ENCODE results near the gene ARHGAP4. TPM values are rescaled to one million over a fixed set of nuclear protein-coding genes. Genes with fewer than 3 reads are reported as not detected.

The ARHGAP4 gene
- total and polyA plus RNA-seq, 2 donors (not counting 1 experiment from before 2014, with no cell fraction given), result 0.51 to 1.5 TPM

DNA sequence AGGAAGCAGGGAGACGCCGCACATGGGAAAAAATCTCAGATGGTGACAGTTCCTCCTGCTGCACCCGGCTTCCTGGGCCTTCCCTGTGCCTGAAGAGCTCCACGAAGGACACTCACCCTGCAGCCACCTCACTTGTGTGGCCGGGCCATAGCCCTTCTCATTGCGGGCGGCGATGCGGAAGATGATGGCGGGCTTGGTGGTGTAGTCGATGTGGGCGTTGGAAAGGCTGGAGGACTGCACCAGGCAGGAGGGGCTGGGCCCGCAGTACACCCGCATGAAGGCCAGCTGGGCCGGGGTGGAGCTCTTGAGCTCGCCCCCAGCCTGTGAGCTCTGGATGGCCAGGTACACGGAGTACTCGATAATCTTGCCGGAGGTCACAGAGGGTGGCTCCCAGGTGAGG lies 24.1 kb upstream of the ARHGAP4 start:
- H3K79me2 ChIP-seq (ENCODE audit: control insufficient read depth, insufficient read depth, low read length), result no peaks in the 10 kb centered on the region
- no peaks in the 10 kb centered on the region for H3K27me3 ChIP-seq (ENCODE audit: control insufficient read depth, insufficient read depth, low read length)
- no peak overlapping the region for H2AFZ ChIP-seq (ENCODE audit: low read length)
- H3K4me2 ChIP-seq (ENCODE audit: extremely low read depth, insufficient read depth, low read length), result no peak overlapping the region
- peaks cover 35% of the 10 kb centered on the region for H3K36me3 ChIP-seq (ENCODE audit: control insufficient read depth, insufficient read depth, low read length)
- no peaks in the 10 kb centered on the region for H3K9me3 ChIP-seq (ENCODE audit: control insufficient read depth, insufficient read depth, low read depth, low read length)
- no peak for DNase-seq (ENCODE audit: low read depth in 2 of 2)
- H4K20me1 ChIP-seq (ENCODE audit: control insufficient read depth, extremely low read depth, insufficient read depth, low read length), result no peaks in the 10 kb centered on the region
- H3K9ac ChIP-seq (ENCODE audit: insufficient read depth, low read length), result no peak overlapping the region
- TF ChIP-seq, protein P1, sequence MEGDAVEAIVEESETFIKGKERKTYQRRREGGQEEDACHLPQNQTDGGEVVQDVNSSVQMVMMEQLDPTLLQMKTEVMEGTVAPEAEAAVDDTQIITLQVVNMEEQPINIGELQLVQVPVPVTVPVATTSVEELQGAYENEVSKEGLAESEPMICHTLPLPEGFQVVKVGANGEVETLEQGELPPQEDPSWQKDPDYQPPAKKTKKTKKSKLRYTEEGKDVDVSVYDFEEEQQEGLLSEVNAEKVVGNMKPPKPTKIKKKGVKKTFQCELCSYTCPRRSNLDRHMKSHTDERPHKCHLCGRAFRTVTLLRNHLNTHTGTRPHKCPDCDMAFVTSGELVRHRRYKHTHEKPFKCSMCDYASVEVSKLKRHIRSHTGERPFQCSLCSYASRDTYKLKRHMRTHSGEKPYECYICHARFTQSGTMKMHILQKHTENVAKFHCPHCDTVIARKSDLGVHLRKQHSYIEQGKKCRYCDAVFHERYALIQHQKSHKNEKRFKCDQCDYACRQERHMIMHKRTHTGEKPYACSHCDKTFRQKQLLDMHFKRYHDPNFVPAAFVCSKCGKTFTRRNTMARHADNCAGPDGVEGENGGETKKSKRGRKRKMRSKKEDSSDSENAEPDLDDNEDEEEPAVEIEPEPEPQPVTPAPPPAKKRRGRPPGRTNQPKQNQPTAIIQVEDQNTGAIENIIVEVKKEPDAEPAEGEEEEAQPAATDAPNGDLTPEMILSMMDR (conservative IDR thresholded peaks at IDR 0.05 in 1 of 2, IDR thresholded peaks at IDR 0.05 in 1 of 2; ENCODE audit: low read depth in 1 of 2, low read length in 2 of 2), result no peak
- TF ChIP-seq EZH2 (IDR thresholded peaks at IDR 0.05; ENCODE audit: low read length, missing control alignments), result no peak
- no peak overlapping the region for H3K4me3 ChIP-seq (replicated peaks in 1 of 4; ENCODE audit: control extremely low read depth in 1 of 4, insufficient read depth in 1 of 4, low read depth in 3 of 4, low read length in 4 of 4)
- H3K4me1 ChIP-seq (ENCODE audit: control insufficient read depth, extremely low read depth, insufficient read depth, low read length), result peaks cover 2% of the 10 kb centered on the region
- H3K27ac ChIP-seq (ENCODE audit: insufficient read depth, low read length), result no peak overlapping the region

DNA sequence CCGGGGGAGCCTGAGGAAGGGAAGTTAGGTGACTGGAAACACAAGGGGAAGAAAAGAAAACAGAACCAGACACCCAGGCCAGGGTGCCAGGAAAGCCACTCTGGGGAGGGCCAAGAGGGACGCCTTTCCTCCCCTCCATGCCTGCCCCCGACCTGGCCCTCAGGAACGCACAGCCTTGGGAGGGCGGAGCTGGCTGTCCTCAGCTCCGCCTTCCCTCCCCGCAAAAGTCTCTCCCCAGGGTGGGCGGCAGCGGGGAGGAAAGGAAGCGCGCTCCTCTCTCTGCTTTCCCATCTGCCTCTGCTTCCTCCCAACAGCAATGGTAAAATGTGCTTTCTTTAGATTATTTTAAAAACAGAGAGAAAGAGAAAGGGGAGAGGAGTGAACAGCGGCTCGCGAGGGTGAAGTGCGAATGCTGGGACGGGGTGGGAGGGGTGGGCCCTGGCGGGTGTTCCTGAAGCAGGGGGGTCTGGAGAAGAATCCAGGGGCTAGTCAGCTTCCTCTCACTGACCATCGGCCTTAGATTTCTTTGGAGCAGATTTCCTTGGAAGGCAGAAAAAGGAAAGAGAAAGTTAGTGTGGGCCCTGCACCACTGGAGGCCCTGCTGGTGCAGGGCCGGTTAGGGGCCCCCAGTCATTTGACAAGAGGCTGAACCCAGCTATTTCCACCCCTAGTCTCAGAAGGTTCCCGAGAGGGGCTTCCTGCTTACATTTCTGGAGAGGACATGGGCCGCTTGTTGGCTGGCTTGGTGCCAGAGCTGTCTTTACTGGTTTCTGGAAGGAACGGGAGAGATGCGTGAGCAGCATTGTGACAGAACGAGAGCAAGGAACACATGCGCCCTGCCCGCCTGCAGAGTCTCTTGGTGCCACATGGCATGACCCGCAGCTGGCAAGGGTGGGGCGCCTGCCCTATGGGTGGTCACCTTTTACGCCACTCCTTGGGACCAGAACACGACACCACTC lies 23.1 kb upstream of the ARHGAP4 start:
- H3K4me3 ChIP-seq (replicated peaks in 1 of 4; ENCODE audit: control extremely low read depth in 1 of 4, insufficient read depth in 1 of 4, low read depth in 3 of 4, low read length in 4 of 4), result no peak overlapping the region
- no peak overlapping the region for H3K4me2 ChIP-seq (ENCODE audit: extremely low read depth, insufficient read depth, low read length)
- no peak for DNase-seq (ENCODE audit: low read depth in 2 of 2)
- no peaks in the 10 kb centered on the region for H3K27me3 ChIP-seq (ENCODE audit: control insufficient read depth, insufficient read depth, low read length)
- no peak overlapping the region for H3K9ac ChIP-seq (ENCODE audit: insufficient read depth, low read length)
- H3K79me2 ChIP-seq (ENCODE audit: control insufficient read depth, insufficient read depth, low read length), result no peaks in the 10 kb centered on the region
- H3K27ac ChIP-seq (ENCODE audit: insufficient read depth, low read length), result no peak overlapping the region
- H3K9me3 ChIP-seq (ENCODE audit: control insufficient read depth, insufficient read depth, low read depth, low read length), result no peaks in the 10 kb centered on the region
- no peaks in the 10 kb centered on the region for H4K20me1 ChIP-seq (ENCODE audit: control insufficient read depth, extremely low read depth, insufficient read depth, low read length)
- peaks cover 27% of the 10 kb centered on the region for H3K36me3 ChIP-seq (ENCODE audit: control insufficient read depth, insufficient read depth, low read length)
- no peak overlapping the region for H2AFZ ChIP-seq (ENCODE audit: low read length)
- TF ChIP-seq, protein P1 (conservative IDR thresholded peaks at IDR 0.05 in 1 of 2, IDR thresholded peaks at IDR 0.05 in 1 of 2; ENCODE audit: low read depth in 1 of 2, low read length in 2 of 2), result no peak
- no peak for TF ChIP-seq EZH2 (IDR thresholded peaks at IDR 0.05; ENCODE audit: low read length, missing control alignments)
- H3K4me1 ChIP-seq (ENCODE audit: control insufficient read depth, extremely low read depth, insufficient read depth, low read length), result peaks cover 2% of the 10 kb centered on the region

DNA sequence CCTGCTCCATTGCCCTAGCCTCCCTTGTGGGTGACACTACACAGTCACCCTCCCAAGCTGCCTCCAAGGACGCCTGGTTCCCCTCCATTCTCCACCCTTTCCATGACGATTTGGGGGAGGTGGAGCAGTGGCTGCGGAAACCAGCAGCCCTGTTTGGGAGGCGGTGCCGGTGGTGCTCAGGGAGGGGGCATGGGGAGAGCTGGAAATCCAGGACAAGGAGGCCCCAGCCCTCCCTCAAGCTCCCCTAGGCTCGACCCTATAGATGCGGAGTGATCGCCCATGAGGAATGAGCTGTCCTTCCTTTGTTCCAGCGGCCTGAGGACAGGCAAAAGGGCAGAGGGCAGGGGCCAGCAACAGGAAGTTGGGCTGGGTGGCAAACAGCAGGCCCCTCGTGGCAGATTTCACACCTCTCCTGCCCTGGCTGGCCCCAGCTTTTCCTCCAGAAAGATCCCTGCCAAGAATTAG lies 22.0 kb upstream of the ARHGAP4 start:
- Histone ChIP-seq H3K4me1 (ENCODE audit: control insufficient read depth, extremely low read depth, insufficient read depth, low read length) (no peaks in the 10 kb centered on the region), H3K9me3 (ENCODE audit: control insufficient read depth, insufficient read depth, low read depth, low read length) (no peaks in the 10 kb centered on the region), H3K4me2 (ENCODE audit: extremely low read depth, insufficient read depth, low read length) (no peak overlapping the region), H3K9ac (ENCODE audit: insufficient read depth, low read length) (no peak overlapping the region), H3K4me3 (replicated peaks in 1 of 4; ENCODE audit: control extremely low read depth in 1 of 4, insufficient read depth in 1 of 4, low read depth in 3 of 4, low read length in 4 of 4) (no peak overlapping the region), H3K79me2 (ENCODE audit: control insufficient read depth, insufficient read depth, low read length) (no peaks in the 10 kb centered on the region), H4K20me1 (ENCODE audit: control insufficient read depth, extremely low read depth, insufficient read depth, low read length) (no peaks in the 10 kb centered on the region), H3K27me3 (ENCODE audit: control insufficient read depth, insufficient read depth, low read length) (no peaks in the 10 kb centered on the region), H2AFZ (ENCODE audit: low read length) (no peak overlapping the region), H3K27ac (ENCODE audit: insufficient read depth, low read length) (no peak overlapping the region), H3K36me3 (ENCODE audit: control insufficient read depth, insufficient read depth, low read length) (peaks cover 19% of the 10 kb centered on the region)
- DNase-seq (ENCODE audit: low read depth in 2 of 2), result no peak
- TF ChIP-seq, protein P1 (conservative IDR thresholded peaks at IDR 0.05 in 1 of 2, IDR thresholded peaks at IDR 0.05 in 1 of 2; ENCODE audit: low read depth in 1 of 2, low read length in 2 of 2), result no peak
- TF ChIP-seq EZH2 (IDR thresholded peaks at IDR 0.05; ENCODE audit: low read length, missing control alignments), result no peak

All from fibroblast of lung (primary cell).